Caki2 (cell line): Measurements from ENCODE around the gene PIM3. TPM values are rescaled to one million over a fixed set of nuclear protein-coding genes. Genes with fewer than 3 reads are reported as not detected.
"Not testable (repeated sequence)": the region's sequence is repeated elsewhere in the genome, so short reads cannot be mapped to it uniquely, and the experiment has no call there.

Source experiments
- DNase-seq: peaks from one replicate; pipeline ENCODE4 v3.0.0-alpha.2; 2015; ENCODE audit warnings: low read depth
- in situ Hi-C: cut with HindIII; loops from 2 replicates; pipeline ENCODE4 v1.10.0; 2016; ENCODE audit warnings: low sequenced_read_pairs, low pct_unique_long_range_greater_than_20kb, mixed read lengths
- total RNA-seq: library from RNA; depleted of rRNA; stranded (reverse); fragments of >200 nt; shearing (Covaris generic); gene quantifications from 2 replicates; pipeline ENCODE4 v1.2.3, GENCODE V29; 2014; ENCODE audit warnings: low replicate concordance

PIM3 gene
- total RNA-seq, 1 experiment from 2014 or later: 142 TPM

DNA sequence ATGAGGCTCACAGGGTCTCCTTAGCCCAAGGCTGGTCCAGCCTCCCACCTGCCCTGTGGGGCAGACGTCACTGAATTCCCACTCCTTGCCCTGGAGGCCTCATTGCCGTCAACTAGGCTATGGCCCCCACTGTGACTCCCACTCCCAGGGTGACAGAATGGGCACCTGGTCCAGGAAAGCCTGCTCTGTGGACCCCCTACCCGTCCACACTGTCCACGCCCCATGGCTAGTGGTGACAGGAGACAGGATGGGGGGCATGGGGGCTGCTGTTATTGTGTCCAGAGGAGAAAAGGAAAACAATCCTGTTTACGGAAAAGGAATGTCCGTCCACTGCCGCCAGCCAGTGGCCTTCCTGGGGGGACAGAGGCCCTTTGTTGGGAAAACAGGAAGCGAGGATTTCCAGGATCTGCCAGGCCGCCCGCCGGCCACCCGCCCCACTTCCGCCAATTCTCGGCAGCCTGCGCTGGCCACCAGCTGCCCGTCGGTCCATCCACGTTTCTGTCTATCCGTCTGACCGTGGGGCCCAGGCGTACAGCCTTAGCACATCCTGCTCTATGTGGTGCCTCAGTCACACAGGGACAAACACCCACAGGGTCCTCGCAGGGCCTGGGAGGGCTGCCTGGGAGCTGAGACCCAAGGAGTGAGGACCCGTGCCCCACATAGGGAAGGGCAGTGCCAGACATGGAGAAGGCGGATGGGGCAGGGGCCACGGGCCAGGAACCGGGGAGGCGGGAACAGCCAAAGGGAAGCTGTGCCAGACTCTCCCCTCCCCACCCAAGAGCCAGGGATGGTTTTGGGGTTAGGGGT is 22.6 kb upstream of the PIM3 start:
- no peak for DNase-seq
- in situ Hi-C loops: no loop called here

DNA sequence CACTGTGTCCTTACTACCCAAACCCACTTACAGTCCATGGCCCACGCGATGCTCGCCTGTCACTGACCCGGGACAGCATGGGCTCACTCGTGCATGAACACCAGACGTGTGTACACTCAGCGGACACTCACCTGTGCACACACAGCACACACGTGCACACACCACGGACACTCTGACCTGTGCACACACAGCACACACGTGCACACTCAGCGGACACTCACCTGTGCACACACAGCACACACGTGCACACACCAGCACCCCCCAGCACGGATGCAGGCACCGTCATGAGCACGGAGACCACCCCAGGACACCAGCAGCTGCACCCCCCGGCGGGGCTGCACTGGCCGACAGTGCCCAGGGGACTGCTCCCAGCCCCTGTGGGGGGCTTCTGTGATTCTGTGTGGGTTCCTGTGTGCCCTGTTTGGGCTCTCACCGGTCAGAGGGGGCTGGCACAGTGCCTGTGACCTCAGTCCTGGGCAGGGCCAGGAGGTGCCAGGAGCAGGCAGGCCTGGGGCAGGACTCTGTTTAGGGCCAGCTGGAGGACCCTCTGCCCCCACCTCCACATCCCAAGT is 21.9 kb upstream of the PIM3 start:
- in situ Hi-C loops: no loop called here
- no peak for DNase-seq

DNA sequence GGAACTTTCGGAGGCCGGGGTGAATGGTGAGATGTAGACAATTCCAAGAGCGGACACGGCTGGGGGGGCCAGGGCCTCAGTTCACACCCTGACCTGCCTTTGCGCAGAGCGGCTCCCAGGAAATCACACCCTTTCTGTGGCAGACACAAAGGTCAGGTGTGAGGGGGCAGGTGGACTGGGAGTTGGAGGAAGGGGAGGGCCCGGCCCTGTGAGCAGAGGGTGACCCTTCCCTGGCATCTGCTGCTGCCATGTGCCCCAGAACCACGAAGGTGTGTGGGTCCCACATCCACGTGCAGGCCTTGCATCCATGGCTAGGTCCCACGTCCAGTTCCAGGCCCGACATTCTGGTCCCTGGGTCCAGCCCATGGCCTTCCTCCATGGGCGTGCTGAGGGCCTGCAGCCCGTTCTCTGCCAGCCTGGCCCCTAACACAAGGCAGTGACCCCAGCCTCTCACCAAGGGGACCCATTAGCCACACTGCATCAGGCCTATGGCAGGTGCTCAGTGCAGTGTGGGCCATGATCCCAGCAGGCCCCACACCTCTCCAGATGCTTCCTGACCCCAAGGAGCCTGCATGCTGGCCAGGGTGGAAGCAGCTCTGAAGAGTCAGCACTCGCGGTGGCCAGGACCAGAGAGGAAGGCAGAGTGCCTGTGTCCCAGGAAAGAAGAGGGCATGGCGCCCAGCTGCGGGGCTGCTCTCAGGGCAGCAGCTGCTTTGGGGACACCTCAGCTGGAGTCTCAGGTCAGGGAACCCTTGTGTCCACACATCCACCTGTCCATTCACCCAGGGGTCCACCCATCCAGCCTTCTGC is 18.9 kb upstream of the PIM3 start:
- in situ Hi-C loops: no loop called here
- DNase-seq: no peak

DNA sequence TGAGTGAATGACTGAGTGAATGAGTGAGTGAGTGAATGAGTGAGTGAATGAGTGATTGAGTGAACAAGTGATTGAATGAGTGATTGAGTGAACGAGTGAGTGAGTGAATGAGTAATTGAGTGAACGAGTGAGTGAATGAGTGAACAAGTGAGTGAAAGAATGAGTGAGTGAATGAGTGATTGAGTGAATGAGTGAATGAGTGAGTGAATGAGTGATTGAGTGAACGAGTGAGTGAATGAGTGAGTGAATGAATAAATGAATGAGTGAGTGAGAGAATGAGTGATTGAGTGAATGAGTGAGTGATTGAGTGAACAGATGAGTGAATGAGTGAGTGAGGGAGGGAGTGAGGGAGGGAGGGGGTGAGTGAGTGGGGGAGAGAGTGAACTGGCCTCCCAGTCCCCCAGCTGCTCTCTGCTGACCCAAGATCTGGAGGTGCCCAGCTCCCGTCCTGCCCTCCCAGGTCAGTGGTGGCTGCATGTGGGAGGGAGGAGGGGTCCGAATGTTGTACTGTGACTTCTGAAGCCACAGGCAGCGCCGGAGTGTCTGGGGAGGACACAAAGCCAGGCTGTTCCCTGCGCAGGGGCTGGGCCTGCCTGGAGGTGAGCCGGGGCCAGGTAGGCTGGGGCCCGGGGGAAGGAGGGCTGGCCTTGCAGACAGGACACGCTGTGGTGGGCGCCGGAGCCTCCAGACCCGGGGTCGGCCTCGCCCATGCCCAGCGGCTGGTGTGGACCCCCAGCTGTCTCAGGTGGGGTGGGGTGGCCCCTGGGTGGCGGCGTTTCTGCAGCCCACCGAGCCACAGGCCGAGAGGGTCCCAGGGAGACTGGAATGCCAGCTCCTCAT is 17.8 kb upstream of the PIM3 start:
- no peak for DNase-seq
- in situ Hi-C loops: no loop called here

DNA sequence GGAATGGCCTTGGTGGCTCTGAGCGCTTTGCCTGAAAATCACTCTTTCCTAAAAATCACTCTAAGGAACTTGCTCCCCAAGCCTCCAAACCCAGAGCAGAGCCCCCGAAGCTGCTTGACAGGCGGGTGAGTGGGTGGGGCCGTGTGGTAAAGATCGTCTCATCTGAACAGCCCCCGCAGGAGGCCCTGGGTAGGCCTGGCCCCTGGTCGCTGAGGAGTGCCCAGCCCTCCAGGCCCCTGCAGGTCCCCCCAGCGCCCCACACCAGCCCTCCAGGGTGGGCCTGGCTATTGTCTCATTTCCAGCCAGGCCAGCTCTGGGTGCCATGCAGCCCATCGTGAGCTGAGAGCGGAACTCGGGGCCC is 17.2 kb upstream of the PIM3 start:
- DNase-seq: no peak
- in situ Hi-C loops: no loop called here

DNA sequence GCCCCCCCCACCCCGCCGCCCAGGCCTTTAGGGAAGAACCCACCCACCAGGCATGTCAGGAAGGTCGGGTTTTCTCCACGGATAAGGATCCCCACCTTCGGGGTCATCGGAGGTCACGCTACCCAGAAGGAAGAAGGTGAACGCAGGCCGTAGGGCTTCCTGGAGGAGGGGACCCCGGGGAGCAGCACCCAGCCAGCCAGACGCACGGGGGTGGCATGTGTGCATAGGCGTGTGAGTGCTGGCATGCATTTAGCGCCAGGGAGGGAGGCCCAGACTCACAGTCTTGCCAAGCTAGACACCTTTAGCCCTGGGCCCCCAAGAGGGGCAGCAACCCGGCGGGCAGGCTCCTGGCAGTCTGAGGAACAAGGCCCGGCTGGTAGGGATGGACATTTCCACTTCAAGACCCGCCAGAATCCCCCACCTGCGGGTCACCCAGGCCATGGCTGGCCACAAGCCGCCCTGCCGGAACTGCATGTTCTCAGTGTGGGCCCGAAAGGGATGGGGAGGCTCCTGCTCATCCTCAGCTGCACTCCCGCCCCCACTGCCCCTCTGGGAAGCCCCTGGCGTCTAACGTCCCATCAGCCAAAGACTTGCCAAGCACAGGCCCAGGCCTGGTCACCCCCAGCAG is 16.7 kb upstream of the PIM3 start:
- DNase-seq: no peak
- in situ Hi-C loops: no loop called here

DNA sequence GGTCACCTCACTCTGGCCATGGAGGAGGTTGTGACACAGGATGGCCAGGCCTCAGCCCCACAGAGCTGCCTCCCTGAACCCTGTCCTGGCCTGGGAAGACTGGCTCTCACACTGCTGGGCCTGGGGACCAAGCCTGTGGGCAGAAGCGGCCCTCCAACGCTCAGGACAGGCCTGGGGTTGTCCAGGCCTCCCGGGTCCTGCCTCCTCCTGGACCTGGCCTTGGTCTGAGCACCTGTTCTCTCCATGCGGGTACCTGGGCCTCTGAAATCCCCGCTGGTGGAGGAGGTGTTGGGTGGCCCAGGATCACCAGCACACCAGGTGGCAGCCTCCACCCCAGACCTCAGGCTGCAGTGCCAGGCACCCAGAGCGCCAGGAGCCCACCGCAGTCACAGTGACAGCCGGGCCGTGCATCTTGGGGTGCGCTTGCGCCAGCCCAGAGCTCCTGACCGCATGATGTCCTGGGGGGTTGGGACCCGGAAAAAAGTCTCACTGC is 16.1 kb upstream of the PIM3 start:
- in situ Hi-C loops: no loop called here
- peak; percentile 67 for DNase-seq

DNA sequence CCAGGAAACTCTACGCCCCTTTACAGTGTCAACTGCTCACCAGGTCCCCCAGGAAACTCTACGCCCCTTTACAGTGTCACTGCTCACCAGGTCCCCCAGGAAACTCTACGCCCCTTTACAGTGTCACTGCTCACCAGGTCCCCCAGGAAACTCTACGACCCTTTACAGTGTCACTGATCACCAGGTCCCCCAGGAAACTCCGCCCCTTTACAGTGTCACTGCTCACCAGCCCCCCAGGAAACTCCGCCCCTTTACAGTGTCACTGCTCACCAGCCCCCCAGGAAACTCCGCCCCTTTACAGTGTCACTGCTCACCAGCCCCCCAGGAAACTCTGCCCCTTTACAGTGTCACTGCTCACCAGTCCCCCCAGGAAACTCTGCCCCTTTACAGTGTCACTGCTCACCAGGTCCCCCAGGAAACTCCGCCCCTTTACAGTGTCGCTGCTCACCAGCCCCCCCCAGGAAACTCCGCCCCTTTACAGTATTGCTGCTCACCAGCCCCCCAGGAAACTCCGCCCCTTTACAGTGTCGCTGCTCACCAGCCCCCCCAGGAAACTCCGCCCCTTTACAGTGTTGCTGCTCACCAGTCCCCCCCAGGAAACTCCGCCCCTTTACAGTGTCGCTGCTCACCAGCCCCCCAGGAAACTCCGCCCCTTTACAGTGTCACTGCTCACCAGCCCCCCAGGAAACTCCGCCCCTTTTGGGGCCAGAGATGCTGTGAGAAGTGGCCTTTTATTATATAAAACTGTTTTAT is 15.4 kb upstream of the PIM3 start:
- in situ Hi-C loops: not testable (repeated sequence)
- DNase-seq: peak; percentile 96

DNA sequence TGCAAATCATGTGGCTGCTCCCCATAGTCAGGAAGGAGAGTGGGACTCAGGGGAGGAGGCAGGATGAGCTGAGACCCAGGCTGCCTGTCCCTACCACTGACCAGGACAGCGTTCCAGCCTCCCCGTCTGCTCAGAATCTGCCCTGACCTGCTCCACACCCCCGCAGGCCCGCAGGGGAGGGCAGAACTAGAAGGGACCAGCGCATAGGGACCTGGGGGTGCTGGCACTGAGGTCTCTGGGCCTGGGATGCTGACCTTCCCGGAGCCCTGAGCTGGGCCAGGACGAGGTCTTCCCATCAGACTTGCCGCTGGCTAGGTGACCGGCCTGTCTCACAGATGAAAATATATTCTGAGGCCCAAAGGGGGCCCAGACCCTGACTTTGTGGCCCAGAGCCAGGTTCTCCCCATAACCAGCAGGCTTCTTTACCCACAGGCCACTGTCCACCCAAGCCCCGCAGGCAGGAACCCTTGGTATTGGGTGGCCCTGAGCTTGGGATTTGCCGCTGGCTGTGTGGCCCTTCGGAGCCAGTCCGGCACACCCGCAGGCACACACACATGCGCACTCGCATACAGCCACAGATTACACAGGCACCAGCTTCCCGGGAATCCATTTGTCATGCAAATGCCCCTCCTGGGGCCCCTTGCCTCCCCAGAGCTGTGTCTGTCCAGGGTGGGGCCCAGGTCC is 13.8 kb upstream of the PIM3 start:
- in situ Hi-C loops: no loop called here
- DNase-seq: no peak

DNA sequence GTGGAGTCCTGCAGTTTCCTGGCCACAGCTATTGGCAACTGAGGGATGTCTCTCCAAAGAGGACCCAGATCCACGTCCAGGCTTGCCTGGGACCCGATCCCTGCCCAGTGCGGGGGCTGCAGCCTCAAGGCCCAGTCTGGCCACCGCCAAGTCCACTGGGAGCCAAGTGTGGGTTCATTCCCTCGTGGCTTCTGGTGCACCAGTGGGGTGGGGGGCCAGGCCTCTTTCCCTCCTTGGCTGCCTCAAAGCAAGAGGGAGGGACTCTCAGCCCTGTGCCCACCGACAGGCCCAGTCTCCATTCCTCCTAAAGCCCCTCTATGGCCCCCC is 13.3 kb upstream of the PIM3 start:
- no peak for DNase-seq
- in situ Hi-C loops: no loop called here

DNA sequence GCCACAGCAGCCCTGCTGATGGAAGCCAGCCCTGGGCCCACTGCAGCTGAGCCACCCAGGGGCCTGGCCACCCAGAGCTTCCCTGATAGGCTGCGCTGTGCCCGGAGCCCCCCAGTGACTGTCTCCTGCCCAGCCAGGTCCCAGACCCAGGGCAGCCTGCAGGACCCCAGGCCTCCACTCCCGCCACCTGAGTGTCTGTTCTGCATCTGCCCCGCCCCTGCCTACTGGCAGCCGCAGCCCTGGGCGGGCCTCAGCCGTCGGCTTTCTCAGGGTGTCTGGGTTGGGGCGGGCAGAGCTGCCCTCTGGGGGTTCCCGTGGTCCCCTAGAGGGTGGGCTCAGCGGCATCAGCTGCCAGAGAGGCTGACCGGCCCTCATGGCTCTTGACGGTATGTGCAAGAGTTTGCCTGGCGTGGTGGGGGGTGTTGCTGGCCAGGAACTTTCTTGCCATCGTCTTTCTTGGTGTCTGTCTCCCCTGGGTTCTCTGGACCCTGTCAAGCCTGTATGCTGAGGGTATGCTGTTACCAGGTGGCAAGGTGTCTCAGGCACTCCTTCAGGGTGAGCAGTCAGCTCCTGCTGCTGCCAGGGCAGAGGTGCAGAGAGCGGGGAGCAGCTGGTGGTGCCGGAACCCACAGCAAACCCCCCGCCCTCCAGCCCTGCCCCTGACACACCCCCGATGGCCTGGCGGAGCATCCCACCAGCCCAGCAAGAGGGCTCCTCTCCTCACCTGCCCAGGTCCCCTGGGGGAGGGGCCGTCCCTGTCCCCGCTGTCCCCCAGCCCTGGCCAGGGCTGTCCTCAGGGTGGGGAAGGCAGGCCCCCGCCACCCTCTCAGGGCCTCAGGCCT is 12.2 kb upstream of the PIM3 start:
- in situ Hi-C loops: no loop called here
- DNase-seq: no peak

DNA sequence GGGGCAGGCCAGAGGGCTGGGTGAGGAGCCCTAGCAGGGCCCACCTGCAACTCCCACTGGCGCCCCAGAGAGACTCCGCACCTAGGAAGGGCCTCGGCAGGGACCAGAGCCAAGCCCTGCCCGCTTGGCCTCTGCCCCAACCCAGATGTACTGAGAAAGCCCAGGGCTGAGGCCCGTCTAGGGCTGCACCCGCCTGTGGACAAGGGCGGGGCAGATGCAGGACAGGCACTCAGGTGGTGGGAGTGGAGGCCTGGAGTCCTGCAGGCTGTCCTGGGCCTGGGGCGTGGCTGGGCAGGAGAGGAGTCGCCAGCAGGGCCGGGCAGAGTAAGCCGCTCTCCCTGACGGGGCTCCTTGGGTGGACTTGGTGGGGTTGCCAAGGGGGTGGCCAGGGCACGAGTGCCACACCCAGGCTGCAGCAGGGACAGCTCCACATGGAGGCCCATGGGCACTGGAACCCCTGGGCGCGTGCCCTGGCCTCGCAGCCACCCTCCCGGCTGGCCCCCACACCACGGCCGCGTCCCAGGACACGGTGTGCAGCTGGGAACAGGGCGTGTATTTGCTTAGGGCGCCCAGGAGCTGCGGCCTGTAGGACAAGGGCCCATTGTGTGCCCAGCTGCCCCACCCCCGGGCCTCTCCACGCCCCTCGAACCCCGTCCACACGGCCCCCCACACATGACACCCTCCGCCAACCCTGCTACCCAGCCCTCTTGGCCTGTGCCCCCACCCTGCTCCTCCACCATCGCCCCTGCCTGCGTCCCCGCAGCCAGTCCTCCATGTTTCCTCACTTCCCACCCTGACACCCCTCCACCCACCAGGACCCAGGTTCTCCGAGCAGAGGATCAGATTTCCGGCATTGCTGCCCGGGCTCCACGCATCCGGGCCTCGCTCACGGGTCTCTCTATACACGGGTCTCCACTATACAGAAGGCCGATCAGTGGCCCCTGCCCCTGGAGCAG is 11.3 kb upstream of the PIM3 start:
- in situ Hi-C loops: no loop called here
- DNase-seq: peak; percentile 82

DNA sequence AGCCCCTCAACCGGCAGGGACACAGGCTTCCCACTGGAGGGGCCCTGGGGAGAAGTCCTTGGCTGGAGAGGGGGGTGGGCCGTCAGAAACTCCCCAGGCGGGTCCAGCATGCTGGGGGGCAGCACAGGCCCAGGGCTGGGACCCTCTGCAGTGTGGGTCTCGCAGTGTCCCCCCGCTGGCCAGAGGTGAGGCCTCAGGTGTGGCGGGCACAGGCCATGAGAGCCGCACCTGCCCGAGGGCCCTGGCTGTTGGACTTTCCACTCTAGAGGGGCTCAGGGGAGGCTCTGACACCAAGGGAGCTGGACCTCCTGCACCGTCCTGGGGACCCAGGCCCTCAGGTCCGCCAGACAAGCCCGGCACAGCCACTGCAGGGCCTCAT is 10.7 kb upstream of the PIM3 start:
- DNase-seq: no peak
- in situ Hi-C loops: no loop called here

DNA sequence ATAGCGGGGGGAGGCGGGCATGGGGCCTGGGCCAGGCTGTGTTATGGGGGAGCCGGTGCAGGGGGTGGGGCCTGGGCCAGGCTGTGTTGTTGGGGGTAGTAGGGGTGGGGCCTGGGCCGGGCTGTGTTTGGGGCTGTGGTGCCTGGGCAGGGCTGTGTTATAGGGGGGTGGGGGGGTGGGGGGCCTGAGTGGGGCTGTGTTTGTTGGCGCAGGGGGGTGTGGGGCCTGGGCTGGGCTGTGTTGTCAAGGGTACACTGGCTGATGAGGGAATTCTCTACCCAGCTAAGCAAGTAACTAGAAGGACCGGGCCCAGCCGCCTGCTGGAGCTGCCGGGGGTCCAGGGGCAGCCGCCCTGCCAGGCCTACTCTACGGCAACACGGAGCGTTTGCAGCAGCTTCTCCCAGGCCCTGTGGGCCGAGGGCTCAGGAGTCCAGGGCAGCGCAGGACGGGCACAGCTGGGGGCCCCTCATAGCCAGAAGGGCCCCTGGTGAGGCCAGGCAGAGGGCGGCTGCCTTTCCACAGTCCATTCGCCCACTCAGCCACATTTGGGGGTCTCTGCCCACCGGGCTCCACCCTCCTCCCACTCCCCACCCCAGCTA is 10.1 kb upstream of the PIM3 start:
- in situ Hi-C loops: no loop called here
- DNase-seq: no peak
